ENCODE measurements around the gene KCNJ14.

KCNJ14 gene

DNA sequence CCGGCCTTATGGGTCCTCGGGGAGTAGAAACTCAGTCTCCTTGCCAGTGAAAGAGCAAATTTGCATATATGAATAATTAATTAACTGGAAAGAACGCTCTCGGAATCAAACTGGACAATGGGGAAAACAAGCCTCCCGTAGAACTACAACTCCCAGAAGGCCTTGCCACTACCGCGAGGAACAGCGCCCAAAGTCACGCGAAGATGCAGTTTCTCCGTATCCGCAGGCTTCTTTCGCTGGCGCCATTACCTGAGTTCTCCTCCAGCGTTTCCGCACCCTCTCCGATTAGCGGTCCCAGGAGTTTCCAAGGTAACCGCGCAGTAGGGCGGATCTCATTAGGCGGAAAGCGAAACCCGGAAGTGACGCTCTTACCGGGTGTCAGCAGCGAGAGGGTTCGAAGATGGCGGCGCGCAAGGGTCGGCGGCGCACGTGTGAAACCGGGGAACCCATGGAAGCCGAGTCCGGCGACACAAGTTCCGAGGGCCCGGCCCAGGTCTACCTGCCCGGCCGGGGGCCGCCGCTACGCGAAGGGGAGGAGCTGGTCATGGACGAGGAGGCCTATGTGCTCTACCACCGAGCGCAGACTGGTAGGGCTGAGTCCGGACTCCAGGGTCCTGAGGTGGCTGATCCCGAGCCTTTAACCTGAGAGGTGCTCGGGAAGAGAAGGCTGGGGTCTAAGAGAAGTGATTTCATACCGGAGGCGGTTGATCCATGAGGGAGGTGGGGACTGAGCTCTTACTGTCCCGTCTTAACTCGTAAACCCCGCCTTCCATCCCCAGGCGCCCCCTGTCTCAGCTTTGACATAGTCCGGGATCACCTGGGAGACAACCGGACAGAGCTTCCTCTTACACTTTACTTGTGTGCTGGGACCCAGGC, 9.5 kb upstream of the KCNJ14 start, which contains the start of gene GRWD1:
TSS of gene GRWD1 (plus strand) at position 378 of the 876 bp plus-strand sequence. CDS start at position 401, 23 bp downstream.
- peak; percentile 97 for DNase-seq

DNA sequence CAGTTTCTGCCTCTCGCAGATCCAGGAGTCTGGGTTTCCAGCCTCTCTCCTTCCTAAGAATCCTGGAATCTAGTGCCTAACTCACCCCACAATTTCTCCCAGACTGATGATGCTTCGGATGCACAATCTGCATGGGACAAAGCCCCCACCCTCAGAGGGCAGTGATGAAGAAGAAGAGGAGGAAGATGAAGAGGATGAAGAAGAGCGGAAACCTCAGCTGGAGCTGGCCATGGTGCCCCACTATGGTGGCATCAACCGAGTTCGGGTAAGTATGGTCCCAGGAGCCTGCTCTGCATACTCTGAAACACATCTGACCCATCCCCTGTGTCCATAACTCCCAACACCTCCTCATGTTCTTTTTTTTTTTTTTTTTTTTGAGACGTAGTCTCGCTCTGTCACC, 8.8 kb upstream of the KCNJ14 start:
- no peak for DNase-seq

DNA sequence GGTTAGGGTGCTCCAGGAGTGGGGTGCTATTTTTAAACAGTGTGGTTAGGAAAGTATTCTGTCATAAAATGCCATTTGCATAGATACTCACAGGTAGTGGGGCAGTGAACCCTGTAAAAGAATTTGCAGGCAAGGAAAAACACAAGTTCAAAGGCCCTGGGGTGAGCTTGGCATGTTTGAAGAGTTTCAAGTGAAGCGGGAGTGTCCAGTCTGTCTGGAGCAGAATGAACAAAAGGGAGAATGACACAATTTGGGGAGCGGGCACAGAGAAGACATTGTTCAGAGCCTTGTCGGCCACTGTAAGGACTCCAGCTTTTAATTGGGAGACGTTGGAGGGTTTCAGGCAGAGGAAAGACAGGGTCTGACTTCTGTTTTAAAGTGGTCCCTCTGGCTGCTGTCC, 6.8 kb upstream of the KCNJ14 start:
- no peak for DNase-seq

DNA sequence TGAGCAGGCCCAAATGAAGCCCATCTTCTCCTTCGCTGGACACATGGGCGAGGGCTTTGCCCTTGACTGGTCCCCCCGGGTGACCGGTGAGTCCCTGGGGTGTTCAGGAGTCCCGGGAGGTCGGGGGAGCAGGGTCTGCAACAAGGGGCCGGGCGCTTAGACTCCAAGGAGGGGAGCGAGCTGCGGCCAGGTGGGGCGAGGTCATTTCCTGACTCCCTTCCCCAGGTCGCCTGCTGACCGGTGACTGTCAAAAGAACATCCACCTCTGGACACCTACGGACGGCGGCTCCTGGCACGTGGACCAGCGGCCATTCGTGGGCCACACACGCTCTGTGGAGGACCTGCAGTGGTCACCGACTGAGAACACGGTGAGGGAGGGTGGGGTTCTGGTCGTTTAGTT, 4.9 kb upstream of the KCNJ14 start:
- no peak for DNase-seq

DNA sequence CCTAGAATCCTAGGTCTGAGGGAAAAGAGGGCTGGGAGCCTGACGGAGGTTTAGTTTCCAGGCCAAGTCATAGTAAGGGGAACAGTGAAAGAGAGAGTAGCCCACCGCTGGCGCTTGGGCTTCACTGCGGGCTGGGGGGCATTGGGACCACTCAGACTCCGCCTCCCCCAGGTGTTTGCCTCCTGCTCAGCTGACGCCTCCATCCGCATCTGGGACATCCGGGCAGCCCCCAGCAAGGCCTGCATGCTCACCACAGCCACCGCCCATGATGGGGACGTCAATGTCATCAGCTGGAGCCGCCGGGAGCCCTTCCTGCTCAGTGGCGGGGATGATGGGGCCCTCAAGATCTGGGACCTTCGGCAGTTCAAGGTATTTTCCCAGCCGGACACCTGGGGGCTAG, 4.5 kb upstream of the KCNJ14 start:
- DNase-seq: no peak

DNA sequence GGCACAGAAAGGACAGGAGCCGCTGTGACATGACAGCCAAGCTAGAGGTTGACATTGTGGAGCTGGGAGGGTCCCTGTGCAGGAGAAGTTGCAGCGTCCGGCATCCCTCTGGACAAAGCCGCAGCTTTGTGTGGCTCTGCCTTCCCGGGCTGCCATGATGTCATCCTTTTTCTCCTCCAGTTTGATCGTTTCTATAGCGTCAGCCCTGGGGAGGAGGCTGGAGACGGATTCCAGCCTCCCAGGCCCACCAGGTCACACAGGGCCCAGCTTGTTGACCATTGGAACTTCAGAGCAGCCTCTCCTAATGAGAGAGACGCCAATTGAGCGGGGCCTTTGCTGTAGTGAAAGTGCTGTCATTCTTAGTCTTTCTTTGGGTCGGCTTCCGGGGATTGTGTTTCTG, 3.8 kb upstream of the KCNJ14 start:
- no peak for DNase-seq

DNA sequence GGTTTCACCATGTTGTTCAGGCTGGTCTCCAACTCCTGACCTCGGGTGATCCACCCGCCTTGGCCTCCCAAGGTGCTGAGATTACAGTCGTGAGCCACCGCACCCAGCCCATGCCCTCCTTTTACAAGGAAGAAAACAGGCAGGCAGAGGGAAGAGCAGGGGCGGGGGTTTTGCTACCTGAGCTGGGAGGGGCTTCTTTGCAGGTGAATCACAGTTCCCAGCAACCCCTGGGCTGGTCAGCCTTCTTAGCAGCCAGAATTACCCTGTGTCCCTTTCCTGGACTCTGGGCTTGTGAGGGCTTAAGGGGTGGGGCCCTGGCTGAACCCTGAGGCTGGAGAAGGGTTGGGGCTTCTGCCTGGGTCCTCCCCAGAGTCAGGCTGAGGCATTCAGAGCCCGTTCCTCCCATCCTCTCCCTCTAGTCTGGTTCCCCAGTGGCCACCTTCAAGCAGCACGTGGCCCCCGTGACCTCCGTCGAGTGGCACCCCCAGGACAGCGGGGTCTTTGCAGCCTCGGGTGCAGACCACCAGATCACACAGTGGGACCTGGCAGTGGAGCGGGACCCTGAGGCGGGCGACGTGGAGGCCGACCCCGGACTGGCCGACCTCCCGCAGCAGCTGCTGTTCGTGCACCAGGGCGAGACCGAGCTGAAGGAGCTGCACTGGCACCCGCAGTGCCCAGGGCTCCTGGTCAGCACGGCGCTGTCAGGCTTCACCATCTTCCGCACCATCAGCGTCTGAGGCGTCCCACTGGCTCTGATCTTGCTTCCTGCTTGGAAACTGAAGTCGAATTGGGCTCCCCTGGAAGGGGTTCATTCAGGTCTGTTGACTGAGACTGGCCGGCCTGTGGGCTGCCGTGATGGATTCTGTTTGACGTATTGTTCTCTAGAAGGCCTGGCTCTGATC, 2.8 kb upstream of the KCNJ14 start:
- DNase-seq: no peak

DNA sequence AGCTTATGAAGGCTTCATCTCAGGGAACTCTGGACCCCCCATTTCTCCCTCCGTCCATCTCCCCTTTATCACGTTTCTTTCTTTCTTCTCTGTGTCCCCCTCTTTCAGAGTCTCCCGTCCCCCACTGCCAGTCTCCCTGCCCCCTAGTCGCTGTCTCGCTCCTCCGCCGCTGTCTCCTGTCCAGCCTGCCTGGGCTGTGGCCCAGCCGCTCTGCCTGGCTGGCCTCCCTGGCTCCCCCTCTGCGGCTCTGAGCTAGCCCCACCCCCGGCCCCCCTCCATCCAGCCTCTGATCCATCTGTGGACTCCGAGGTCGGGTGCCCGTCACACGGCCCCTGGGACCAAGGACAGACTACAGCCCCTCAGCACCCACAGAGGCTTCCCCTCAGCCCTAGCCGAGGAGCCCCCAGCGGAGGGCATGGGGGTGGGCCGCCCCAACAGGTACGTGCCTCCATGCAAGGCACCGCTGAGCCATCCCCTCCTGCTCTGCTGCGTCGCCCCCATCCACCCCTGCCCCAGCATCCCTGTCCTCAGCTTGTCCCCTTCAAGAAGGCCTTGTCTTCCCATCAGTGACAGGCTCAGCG, 1.1 kb upstream of the KCNJ14 start:
- DNase-seq: no peak

DNA sequence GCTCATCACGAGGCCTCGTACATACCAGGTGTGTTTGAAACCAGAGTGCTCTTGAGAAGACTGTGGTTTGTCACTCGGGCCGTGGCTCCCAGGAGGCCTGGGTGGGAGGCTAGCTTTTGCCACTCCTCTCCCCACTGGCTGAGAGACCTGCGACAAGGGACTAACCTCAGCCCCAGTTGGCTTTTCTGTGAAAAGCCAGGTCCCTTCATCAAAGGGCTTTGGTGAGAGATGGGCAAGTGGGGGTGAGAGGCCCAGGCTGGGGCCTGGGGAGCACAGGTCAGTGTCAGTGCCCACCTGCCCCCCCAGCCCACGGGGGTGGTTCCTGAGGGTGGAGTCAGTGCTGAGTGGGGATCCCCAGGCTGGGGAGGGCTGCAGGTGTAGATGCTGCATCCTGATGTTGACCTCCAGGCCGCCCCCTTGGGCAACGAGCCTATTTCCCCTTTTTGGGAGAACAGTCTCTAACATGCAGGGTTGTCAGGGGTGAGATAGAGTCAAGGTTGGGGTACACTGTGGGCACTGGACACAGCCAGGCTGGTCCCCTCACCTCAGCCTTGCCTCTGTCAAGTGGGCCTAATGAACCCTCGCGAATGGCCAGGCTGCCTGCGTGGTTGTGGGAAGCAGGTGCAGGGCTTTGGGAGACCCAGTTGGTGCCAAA, 661 bp downstream of the KCNJ14 start:
- no peak for DNase-seq

DNA sequence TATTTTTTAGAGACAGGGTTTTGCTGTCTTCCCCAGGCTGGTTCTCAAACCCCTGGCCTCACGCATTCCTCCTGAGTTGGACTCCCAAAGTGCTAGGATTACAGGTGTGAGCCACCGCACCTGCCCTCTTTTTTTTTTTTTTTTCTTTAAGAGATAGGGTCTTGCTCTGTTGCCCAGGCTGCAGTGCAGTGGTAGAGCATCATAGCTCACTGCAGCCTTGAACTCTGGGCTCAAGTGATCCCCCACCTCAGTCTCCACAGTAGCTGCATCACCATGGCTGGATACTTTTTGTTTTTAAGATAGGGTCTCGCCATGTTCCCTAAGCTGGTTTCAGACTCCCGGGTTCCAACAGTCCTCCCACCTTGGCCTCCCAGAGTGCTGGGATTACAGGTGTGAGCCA, 1.5 kb downstream of the KCNJ14 start:
- no peak for DNase-seq

DNA sequence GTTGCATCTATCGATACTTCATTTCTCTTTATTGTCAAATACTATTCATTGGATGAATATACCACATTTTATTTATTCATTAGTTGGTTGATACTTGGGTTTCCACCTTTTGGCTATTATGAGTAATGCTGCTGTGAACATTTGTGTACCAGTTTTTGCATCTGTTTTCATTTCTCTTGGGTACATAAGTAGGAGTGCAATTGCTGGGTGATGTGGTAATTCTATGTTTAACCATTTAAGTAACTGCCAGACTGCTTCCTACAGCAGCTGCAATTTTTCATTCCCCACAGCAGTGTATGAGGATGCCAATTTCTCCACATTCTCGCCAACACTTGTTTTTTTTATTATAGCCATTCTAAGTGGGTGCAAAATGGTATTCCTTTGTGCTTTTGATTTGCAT, 2.6 kb downstream of the KCNJ14 start:
- DNase-seq: no peak

DNA sequence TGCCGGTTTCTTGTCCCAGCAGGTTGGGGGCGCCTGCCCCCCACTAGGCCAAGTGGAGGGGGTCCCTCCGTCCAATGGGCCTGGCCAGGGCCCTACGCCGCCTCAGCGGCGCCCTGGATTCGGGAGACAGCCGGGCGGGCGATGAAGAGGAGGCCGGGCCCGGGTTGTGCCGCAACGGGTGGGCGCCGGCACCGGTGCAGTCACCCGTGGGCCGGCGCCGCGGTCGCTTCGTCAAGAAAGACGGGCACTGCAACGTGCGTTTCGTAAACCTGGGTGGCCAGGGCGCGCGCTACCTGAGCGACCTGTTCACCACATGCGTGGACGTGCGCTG, 6.2 kb downstream of the KCNJ14 start:
- DNase-seq: no peak

DNA sequence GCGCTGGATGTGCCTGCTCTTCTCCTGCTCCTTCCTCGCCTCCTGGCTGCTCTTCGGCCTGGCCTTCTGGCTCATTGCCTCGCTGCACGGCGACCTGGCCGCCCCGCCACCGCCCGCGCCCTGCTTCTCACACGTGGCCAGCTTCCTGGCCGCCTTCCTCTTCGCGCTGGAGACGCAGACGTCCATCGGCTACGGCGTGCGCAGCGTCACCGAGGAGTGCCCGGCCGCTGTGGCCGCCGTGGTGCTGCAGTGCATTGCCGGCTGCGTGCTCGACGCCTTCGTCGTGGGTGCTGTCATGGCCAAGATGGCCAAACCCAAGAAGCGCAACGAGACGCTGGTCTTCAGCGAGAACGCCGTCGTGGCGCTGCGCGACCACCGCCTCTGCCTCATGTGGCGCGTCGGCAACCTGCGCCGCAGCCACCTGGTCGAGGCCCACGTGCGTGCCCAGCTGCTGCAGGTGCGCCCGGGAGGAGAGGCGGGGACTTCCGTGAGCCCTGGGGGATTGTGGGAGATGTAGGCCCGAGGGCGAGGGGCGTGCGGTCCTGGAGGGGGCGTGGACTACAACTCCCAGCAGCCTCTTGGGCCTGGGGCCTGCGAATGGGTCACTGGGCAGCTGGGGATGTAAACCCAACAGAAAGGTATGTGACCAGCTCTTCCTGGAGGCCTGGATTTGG, 6.7 kb downstream of the KCNJ14 start:
- no peak for DNase-seq

DNA sequence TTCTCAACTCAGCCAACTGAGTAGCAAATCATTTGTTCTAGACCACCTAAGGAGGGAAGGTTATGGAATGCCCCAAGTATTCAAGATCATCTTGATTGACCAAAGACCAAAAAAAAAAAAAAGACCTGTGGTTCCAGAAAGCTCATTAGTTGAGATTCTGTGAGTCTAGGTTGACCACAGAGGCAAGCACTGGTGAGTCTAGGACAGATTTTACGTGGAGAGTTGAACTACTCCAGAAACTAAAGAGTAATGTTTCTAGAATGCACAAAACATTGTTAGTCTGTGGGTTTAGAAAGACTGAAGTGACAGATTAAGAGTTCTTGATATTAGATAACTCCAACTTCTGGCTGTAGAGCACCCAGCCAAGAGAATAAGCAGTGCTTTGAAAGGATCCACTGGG, 9.8 kb downstream of the KCNJ14 start:
- no peak for DNase-seq

DNA sequence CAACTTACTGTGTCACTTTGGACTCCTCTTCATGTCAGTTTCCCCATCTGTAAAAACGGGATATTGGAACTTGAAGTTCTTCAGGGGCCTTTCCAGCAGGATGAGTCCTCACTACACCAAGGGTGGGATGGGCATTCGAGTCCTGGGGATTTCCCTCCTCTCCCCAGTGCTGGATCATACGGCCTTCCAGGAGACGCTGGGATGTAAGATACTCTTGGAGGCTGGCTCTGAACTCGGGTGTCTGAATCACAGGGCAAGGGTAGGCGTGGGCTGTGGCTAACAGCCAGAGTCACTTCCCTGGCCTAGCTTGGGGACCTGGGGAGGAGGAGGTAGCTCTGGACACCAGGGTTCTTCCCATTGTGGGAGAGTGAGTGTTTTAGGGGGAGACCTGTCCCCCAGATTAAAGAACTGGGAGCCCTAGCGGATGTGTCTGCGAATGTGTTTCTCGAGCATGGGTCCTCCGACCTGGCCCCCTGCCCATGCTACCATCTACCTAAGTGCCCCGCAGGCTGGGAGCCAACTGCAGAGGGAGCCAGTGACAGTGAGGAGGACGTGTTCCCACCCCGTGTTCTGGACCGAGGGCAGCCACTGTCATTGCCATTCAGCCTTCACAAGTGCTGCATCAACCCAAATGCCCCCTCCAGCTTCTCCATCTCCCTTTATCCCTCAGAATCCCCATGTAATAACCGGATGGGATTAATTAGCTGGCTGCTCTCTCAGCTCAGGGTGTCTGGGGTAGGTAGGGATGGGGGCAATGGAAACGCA, 11.4 kb downstream of the KCNJ14 start:
- no peak for DNase-seq

DNA sequence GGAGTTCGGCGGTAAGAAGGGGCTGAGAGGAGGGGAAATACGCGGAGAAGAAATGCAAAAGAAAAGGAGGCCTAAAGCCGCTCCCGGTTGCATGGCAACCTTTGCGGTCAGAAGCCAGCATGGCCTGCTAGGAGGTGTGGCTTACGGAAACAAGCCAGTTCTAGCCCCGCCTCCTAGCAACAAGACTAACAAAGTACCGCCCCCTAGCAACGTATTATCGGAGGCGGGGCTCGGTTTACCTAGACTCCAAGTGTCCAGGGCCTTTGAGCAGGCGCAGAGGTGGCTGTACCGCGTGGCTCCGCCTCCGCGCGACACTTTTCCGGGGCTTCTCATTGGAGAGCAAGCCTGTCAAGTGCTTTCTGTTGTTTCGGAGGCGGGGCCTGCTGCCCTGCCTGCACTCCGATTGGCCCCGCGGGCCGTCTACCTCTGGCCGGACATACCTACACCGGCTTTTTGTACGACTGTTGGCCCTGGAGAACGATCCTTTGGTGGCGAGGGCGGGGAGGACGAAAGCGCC, 13.5 kb downstream of the KCNJ14 start:
- DNase-seq: peak; percentile 100

DNA sequence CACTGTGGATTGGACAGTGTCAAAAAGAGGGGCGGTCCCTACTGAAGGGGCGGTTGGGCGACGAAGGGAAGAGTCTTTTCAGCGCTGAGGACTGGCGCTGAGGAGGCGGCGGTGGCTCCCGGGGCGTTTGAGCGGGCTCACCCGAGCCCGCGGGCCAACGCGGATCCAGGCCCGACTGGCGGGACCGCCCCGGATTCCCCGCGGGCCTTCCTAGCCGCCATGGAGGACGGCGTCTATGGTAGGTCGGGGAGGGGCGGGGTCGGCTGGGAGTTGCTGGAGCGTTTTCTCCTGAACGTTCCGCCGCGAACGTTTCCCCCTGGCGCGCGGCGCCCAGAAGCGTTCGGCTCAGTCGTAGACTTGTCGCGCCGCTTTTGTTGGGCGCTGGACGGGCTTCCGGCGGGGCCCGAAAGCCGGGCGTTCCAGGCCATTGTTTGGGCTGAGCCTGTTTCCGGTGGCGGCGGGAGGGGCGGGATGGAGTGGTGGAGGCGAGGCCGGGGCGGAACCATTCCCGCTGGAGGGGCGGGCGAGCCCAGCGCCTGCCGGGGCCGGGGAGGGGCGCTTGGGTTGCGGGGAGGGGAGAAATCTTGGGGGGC, 14.0 kb downstream of the KCNJ14 start, which contains the start of gene CYTH2:
TSS of gene CYTH2 (plus strand) at position 81 of the 593 bp plus-strand sequence. CDS start at position 220, 139 bp downstream.
- peak; percentile 27 to 50 for DNase-seq

DNA sequence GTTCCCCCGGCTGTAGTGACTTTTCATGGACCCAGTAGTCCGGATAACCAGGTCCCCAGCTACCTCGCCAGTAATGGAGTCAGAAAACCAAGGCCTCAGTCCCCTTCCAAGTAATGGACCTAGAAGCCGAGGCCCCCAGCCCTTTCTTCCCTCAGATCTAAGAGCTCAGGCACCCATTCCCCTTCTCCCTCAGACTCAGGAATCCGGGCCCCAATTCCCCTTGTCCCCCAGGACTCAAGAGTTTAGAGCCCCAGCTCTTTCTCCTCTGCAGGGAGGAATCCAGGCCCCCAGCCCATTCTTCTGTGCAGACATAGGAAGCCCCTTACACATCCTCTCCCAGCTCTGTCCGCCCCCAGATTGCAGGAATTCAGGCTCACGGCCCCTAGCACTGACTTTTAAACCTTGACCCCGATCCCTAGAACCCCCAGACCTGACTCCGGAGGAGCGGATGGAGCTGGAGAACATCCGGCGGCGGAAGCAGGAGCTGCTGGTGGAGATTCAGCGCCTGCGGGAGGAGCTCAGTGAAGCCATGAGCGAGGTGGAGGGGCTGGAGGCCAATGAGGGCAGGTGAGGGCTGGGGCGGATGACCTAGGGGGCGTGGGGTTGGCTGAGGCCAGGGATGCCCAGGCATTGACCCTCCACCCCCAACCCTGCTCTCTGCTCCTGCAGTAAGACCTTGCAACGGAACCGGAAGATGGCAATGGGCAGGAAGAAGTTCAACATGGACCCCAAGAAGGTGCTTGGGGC, 14.7 kb downstream of the KCNJ14 start:
- no peak for DNase-seq

DNA sequence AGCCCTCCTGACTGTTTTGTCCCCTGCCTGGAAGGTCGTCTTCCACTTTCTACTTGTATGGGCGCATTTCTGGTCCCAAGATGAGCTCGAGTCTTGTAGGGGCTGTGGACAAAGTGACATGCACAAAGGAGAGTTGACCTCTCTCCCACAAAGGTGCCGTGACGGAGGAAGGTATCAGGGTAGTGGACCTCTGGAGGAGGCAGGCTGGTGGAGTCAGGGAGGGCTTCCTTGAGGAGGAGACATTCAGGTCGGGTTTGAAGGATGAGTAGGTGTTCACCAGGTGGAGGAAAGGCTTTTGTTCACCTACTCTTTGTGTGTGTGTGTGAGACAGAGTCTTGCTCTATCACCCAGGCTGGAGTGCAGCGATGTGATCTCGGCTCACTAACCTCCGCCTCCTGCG, 15.5 kb downstream of the KCNJ14 start:
- no peak for DNase-seq

DNA sequence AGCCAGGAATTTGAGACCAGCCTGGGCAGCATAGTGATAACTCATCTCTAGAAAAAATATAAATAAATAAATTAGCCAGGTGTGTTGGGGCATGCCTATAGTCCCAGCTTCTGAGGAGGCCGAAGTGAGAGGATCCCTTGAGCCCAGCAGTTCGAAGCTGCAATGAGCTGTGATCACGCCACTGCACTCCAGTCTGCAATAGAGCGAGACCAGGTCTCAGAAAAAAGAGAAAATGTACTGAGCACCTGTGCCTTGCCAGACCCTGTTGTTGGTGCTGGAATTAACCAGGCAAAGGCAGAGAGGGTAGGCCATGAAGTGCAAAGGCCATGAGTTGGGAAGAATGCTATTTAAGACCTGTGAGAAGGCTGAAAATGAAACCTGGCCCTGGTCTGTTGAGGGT, 16.5 kb downstream of the KCNJ14 start:
- DNase-seq: no peak

All from Kasumi-1 (cell line).